DND-41 (cell line): ENCODE results near the gene ARPC2.
A peak's percentile ranks its signal among the peaks of the same experiment; 100 is the strongest.

ENCODE experiments used
- ATAC-seq: fragments of 200-7000 bp; cut with Tn5 transposase; 3 replicates; pipeline ENCODE4 v1.9.1; 2021; ENCODE audit warnings: low read depth; ENCODE audit not compliant: insufficient read depth
- DNase-seq: peaks from one replicate; pipeline ENCODE4 v3.0.0-alpha.2; 2020
- H2AFZ ChIP-seq: 2 replicates; pipeline ENCODE4 v1.6.0; 2012; ENCODE audit warnings: low read depth, low read length
- H3K27ac ChIP-seq: 2 replicates; pipeline ENCODE4 v1.5.1; 2012; ENCODE audit warnings: low read length, inconsistent platforms
- H3K27me3 ChIP-seq: fragments of 200-600 bp; sonication (generic); 2 replicates; pipeline ENCODE4 v1.6.0; 2012; ENCODE audit warnings: low read length, mild to moderate bottlenecking, inconsistent platforms; ENCODE audit not compliant: insufficient read depth, poor library complexity
- H3K36me3 ChIP-seq: 2 replicates; pipeline ENCODE4 v1.5.1; 2012; ENCODE audit warnings: low read length, inconsistent platforms; ENCODE audit not compliant: insufficient read depth
- H3K4me1 ChIP-seq: 2 replicates; pipeline ENCODE4 v1.5.1; 2012; ENCODE audit warnings: mild to moderate bottlenecking, low read length; ENCODE audit not compliant: insufficient read depth
- H3K4me2 ChIP-seq: 2 replicates; pipeline ENCODE4 v1.6.0; 2012; ENCODE audit warnings: mild to moderate bottlenecking, moderate library complexity, low read length, inconsistent platforms; ENCODE audit not compliant: insufficient read depth
- H3K4me3 ChIP-seq, 2 experiments: fragments of 200-600 bp in 1 of 2; shearing (Covaris generic) in 1 of 2; 2 replicates each; pipeline ENCODE4 v1.5.1; 2012 to 2016; ENCODE audit warnings: inconsistent platforms in 2 of 2, low read length in 2 of 2, mild to moderate bottlenecking in 2 of 2, low read depth in 1 of 2, moderate library complexity in 1 of 2
- H3K79me2 ChIP-seq: 2 replicates; pipeline ENCODE4 v1.6.0; 2012; ENCODE audit warnings: low read length, inconsistent platforms; ENCODE audit not compliant: insufficient read depth
- H3K9ac ChIP-seq: 2 replicates; pipeline ENCODE4 v1.6.0; 2012; ENCODE audit warnings: low read depth, mild to moderate bottlenecking, inconsistent platforms, low read length, moderate library complexity
- H3K9me3 ChIP-seq: 2 replicates; pipeline ENCODE4 v1.5.1; 2012; ENCODE audit warnings: low read length, moderate library complexity, mild to moderate bottlenecking, inconsistent platforms; ENCODE audit not compliant: insufficient read depth, severe bottlenecking
- H4K20me1 ChIP-seq: 2 replicates; pipeline ENCODE4 v1.6.0; 2012; ENCODE audit warnings: low read length; ENCODE audit not compliant: insufficient read depth
- EZH2 ChIP-seq: IDR thresholded peaks from 3 replicates; pipeline ENCODE4 v1.6.1; 2012; ENCODE audit warnings: borderline replicate concordance, low read depth, mild to moderate bottlenecking, moderate library complexity, low read length, inconsistent platforms; ENCODE audit not compliant: severe bottlenecking
- TF ChIP-seq, protein P1 (sequence below): IDR thresholded peaks from 2 replicates; pipeline ENCODE4 v1.5.1; 2012; ENCODE audit warnings: borderline replicate concordance, low read length, moderate library complexity, mild to moderate bottlenecking; ENCODE audit not compliant: poor library complexity, severe bottlenecking; ENCODE audit errors: extremely low read depth

ARPC2 gene

DNA sequence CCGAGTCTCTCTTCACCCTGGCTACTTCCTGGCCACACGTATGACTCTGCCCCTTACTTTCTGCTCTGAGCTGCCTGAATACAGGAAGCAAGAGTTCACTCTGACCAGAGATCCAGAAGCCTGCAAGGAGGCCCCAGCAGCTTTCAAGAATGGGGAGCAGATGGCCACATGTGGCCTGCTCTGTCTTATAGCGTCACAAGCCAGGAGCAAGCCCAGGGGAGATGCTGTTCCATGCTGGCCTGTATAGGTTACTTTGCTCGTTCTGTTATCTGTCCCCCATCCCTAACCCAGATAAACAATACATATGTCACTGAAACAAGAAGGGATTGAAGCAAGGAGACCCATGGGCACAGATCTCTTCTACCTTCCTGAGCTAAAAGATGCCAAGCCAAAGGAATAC lies 57.6 kb downstream of the ARPC2 start:
- Histone ChIP-seq H3K4me2 (no peak overlapping the region), H3K27me3 (no peaks in the 10 kb centered on the region), H3K79me2 (peaks cover 27% of the 10 kb centered on the region), H3K4me1 (peaks cover 23% of the 10 kb centered on the region), H3K27ac (no peak overlapping the region), H2AFZ (no peak overlapping the region), H3K9me3 (no peaks in the 10 kb centered on the region), H3K36me3 (peaks cover 59% of the 10 kb centered on the region), H3K4me3 (no peak overlapping the region), H3K9ac (no peak overlapping the region), H4K20me1 (peaks cover 3% of the 10 kb centered on the region; the same call in 1 of the 2 replicates)
- TF ChIP-seq, protein P1, sequence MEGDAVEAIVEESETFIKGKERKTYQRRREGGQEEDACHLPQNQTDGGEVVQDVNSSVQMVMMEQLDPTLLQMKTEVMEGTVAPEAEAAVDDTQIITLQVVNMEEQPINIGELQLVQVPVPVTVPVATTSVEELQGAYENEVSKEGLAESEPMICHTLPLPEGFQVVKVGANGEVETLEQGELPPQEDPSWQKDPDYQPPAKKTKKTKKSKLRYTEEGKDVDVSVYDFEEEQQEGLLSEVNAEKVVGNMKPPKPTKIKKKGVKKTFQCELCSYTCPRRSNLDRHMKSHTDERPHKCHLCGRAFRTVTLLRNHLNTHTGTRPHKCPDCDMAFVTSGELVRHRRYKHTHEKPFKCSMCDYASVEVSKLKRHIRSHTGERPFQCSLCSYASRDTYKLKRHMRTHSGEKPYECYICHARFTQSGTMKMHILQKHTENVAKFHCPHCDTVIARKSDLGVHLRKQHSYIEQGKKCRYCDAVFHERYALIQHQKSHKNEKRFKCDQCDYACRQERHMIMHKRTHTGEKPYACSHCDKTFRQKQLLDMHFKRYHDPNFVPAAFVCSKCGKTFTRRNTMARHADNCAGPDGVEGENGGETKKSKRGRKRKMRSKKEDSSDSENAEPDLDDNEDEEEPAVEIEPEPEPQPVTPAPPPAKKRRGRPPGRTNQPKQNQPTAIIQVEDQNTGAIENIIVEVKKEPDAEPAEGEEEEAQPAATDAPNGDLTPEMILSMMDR: no peak
- TF ChIP-seq EZH2: no peak
- ATAC-seq (no peak), DNase-seq (no peak)

DNA sequence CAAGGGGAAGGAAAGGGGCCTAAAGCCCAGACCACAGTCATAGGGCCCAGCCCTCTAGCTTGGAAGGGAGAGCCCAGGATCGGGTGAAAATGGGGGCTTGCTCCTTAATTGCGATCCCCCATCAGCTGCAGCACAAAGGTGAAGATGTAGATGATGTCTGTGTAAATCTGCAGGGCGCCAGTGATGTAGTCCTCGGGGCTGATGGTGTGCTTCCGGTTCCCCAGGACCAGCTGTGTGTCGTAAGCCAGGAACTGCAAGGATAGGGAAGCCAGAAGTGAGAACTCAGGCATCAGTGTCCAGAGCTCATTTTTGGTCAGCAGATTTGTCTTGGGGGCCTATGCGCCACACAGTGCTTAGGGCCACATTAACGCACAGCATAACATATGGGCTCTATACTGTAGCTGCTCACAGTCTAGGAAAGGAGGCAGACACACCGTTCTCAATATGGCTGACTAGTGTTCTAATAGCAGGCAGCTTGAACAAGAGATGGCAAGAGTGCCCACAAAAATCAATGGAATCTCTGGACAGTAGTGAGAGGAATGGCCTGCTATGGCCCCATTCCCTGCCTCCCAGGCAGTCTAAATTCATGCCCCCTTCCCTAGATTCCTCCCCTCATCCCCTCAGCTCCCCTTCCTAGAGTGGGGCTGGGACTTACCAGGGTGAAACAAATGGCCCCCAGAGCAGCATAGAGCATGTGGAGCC lies 58.5 kb downstream of the ARPC2 start:
- Histone ChIP-seq H3K4me2 (no peak overlapping the region), H3K27me3 (no peaks in the 10 kb centered on the region), H3K79me2 (peaks cover 21% of the 10 kb centered on the region), H3K4me1 (peaks cover 23% of the 10 kb centered on the region), H3K4me3 (no peak overlapping the region), H3K9ac (no peak overlapping the region), H3K9me3 (no peaks in the 10 kb centered on the region), H2AFZ (no peak overlapping the region), H3K36me3 (peaks cover 59% of the 10 kb centered on the region), H4K20me1 (peaks cover 3% of the 10 kb centered on the region; the same call in 1 of the 2 replicates), H3K27ac (no peak overlapping the region)
- no peak for DNase-seq
- ATAC-seq: no peak
- no peak for TF ChIP-seq EZH2
- TF ChIP-seq, protein P1: no peak

DNA sequence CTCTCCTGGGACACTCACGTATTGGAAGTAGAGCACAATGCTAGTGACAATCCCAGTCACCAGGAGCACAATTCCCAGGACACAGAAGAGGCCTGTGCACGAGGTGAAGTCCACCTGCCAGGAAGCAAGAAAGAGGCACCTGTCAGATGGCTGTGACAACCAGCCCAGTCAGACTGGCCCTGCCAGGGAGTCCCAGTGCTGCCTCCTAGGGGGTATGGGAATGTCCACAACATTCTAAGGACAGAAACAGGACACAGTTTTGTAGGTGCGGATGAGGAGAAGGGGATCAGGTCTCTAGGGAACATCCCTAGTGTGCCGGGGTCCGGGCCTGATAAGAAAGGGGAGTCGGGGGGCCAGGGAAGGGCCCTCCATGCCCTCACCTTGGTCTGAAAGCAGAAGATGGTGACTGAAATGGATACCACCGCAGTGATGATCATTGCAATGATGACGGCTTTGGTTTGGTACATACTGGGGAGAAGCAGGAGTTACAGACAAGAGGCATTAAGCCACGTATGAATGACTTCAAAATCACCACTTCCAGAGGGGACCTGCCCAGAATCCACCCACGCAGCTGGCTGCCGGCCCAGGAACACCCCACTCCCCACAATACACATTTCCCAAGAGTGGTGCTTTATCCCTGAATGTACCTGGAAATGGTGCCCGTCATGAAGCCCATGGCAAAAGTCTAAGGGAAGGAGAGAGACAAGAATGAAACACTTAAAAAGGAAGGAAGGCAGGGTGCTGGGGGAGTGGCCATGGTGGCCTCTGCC lies 60.2 kb downstream of the ARPC2 start:
- TF ChIP-seq, protein P1: peak; percentile 19
- no peak for TF ChIP-seq EZH2
- H3K27ac ChIP-seq: no peak overlapping the region
- H2AFZ ChIP-seq: no peak overlapping the region
- no peak overlapping the region for H3K9ac ChIP-seq
- peaks cover 55% of the 10 kb centered on the region for H3K36me3 ChIP-seq
- H4K20me1 ChIP-seq: peaks cover under 1% of the 10 kb centered on the region; the same call in 1 of the 2 replicates
- H3K4me2 ChIP-seq: no peak overlapping the region
- peaks cover 10% of the 10 kb centered on the region for H3K4me1 ChIP-seq
- H3K27me3 ChIP-seq: no peaks in the 10 kb centered on the region
- no peaks in the 10 kb centered on the region for H3K9me3 ChIP-seq
- H3K4me3 ChIP-seq: no peak overlapping the region
- DNase-seq: no peak
- no peak for ATAC-seq
- peaks cover 5% of the 10 kb centered on the region for H3K79me2 ChIP-seq
